Adipocyte (in vitro differentiated cells): ENCODE measurements around the gene INSL3.
A peak's percentile ranks its signal among the peaks of the same experiment; 100 is the strongest.

Experiments used
- DNase-seq: peaks from one replicate; pipeline ENCODE4 v3.0.0-alpha.2; 2015; ENCODE audit warnings: low read depth
- H3K27me3 ChIP-seq: replicated peaks from 2 replicates; pipeline ENCODE4 v1.7.0; 2013; ENCODE audit warnings: mild to moderate bottlenecking, low read length, moderate library complexity; ENCODE audit not compliant: control insufficient read depth, insufficient read depth
- H3K36me3 ChIP-seq: 2 replicates; pipeline ENCODE4 v1.7.0; 2013; ENCODE audit warnings: low read length, mild to moderate bottlenecking, moderate library complexity; ENCODE audit not compliant: control insufficient read depth, insufficient read depth, severe bottlenecking
- H3K4me1 ChIP-seq: 2 replicates; pipeline ENCODE4 v1.7.0; 2013; ENCODE audit warnings: mild to moderate bottlenecking, low read length, moderate library complexity; ENCODE audit not compliant: control insufficient read depth, insufficient read depth
- H3K4me3 ChIP-seq: 2 replicates; pipeline ENCODE4 v1.7.0; 2013; ENCODE audit warnings: mild to moderate bottlenecking, low read length, moderate library complexity
- H3K9ac ChIP-seq: 2 replicates; pipeline ENCODE4 v1.7.0; 2013; ENCODE audit warnings: mild to moderate bottlenecking, low read length, moderate library complexity
- H3K9me3 ChIP-seq: 2 replicates; pipeline ENCODE4 v1.7.0; 2013; ENCODE audit warnings: mild to moderate bottlenecking, low read length, moderate library complexity; ENCODE audit not compliant: control insufficient read depth

Gene INSL3

GRCh38 chr19:17842663-17843291 lies 21.5 kb upstream of the INSL3 start:
- no peaks in the 10 kb centered on the region for H3K9me3 ChIP-seq
- peaks cover 10% of the 10 kb centered on the region for H3K4me1 ChIP-seq
- no peak for DNase-seq
- H3K4me3 ChIP-seq, result peak overlapping the region; percentile 58
- peak overlapping the region; percentile 49 for H3K9ac ChIP-seq
- peaks cover 4% of the 10 kb centered on the region for H3K36me3 ChIP-seq
- peaks cover 7% of the 10 kb centered on the region for H3K27me3 ChIP-seq

DNA sequence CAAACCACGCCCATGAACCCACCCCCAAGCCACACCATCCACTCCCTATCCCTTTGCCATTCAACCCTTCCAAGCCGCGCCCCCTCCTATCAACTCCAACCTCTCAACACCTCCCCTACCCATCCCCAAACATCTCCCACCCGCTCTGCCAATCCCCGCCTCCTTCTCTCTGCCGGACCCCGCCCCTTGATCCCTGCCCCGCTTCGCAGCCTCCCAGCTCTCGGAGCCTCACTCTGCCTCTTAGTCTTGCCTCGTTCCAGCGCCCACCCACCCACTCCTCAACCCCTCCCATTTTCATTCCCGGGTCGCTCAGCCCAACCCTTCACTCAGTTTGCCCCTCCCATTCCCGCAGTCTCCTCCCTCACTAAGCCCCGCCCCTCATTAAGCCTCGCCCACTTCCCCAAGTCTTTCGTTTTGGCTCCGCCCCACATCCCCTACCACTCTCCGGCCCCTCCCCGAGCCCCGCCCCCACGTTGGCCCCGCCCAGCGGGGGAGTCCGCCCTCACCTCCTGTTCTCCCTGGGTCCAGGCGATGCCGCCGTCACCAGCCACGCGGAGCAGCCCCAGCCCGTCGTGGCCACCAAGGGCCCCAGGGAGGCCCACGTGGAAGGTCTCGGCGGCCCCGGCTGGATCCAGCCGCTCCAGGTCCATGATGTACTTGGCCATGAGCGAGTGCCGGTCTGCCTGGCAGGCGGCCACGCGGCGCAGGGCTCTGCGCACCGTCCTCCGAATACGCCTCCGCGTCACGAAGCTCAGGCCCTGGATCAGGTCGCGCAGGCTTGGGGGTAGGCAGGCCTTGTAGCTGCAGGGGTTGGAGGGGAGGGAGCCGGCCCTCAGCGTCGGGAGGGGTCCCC lies 20.7 kb upstream of the INSL3 start:
- peaks cover 10% of the 10 kb centered on the region for H3K4me1 ChIP-seq
- peak overlapping the region; percentile 49 for H3K9ac ChIP-seq
- peaks cover 6% of the 10 kb centered on the region for H3K36me3 ChIP-seq
- peak overlapping the region; percentile 58 for H3K4me3 ChIP-seq
- peak; percentile 56 for DNase-seq
- H3K9me3 ChIP-seq, result no peaks in the 10 kb centered on the region
- peaks cover 7% of the 10 kb centered on the region for H3K27me3 ChIP-seq

- Histone ChIP-seq H3K4me1 (peaks cover 10% of the 10 kb centered on the region), H3K9me3 (no peaks in the 10 kb centered on the region), H3K36me3 (peaks cover 6% of the 10 kb centered on the region), H3K9ac (no peak overlapping the region), H3K27me3 (peaks cover 7% of the 10 kb centered on the region), H3K4me3 (no peak overlapping the region)
- DNase-seq, result no peak
Measured at GRCh38 chr19:17841371-17841809, 20.1 kb upstream of the INSL3 start.

DNA sequence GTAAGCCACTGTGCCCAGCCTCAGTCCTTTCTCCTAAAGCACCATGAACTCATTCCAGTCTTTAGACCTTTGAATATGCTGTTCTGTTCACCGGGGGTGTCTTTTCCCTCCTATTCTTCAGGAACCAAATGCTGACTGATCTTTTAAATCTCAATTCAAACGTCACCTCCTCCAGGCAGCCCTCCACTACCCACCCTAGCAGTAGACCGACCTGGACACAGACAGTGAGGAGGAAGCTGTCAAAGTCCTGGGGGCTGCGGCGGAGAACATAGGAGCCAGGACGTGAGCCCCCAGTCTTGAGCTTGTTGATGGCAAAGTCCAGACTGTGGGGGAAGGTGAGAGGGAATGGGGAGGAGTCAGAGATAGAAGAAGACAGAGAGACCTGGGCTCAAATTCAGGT lies 18.7 kb upstream of the INSL3 start:
- H3K9me3 ChIP-seq, result no peaks in the 10 kb centered on the region
- peaks cover 10% of the 10 kb centered on the region for H3K4me1 ChIP-seq
- no peak overlapping the region for H3K4me3 ChIP-seq
- no peak for DNase-seq
- peaks cover 7% of the 10 kb centered on the region for H3K27me3 ChIP-seq
- H3K9ac ChIP-seq, result no peak overlapping the region
- peaks cover 6% of the 10 kb centered on the region for H3K36me3 ChIP-seq

DNA sequence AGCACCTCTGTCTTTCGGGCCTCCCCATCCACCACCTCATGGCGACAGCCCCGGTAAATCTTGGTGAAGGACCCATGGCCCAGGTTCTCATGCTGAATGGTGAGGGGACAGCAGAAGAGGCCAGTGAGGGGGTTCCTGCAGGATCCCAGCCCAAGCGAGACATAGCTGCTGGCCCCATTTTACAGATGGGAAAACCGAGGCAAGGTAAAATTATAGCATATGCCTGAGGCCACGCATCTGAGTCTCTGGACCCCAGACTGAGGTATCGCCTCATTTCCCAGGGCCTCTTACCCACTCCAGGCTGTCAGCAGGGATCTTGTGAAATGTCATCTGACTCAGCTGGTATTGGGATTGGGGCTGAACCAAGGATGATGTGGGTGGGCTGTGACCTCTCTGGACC lies 16.7 kb upstream of the INSL3 start:
- Histone ChIP-seq H3K9ac (no peak overlapping the region), H3K4me1 (peaks cover 10% of the 10 kb centered on the region), H3K4me3 (no peak overlapping the region), H3K27me3 (peaks cover 7% of the 10 kb centered on the region), H3K9me3 (no peaks in the 10 kb centered on the region), H3K36me3 (peaks cover 6% of the 10 kb centered on the region)
- no peak for DNase-seq

GRCh38 chr19:17836530-17836929 lies 15.2 kb upstream of the INSL3 start:
- no peak overlapping the region for H3K4me3 ChIP-seq
- H3K36me3 ChIP-seq, result peaks cover 11% of the 10 kb centered on the region
- H3K4me1 ChIP-seq, result peaks cover 5% of the 10 kb centered on the region
- no peak overlapping the region for H3K9ac ChIP-seq
- H3K27me3 ChIP-seq, result peaks cover 7% of the 10 kb centered on the region
- H3K9me3 ChIP-seq, result no peaks in the 10 kb centered on the region
- no peak for DNase-seq

DNA sequence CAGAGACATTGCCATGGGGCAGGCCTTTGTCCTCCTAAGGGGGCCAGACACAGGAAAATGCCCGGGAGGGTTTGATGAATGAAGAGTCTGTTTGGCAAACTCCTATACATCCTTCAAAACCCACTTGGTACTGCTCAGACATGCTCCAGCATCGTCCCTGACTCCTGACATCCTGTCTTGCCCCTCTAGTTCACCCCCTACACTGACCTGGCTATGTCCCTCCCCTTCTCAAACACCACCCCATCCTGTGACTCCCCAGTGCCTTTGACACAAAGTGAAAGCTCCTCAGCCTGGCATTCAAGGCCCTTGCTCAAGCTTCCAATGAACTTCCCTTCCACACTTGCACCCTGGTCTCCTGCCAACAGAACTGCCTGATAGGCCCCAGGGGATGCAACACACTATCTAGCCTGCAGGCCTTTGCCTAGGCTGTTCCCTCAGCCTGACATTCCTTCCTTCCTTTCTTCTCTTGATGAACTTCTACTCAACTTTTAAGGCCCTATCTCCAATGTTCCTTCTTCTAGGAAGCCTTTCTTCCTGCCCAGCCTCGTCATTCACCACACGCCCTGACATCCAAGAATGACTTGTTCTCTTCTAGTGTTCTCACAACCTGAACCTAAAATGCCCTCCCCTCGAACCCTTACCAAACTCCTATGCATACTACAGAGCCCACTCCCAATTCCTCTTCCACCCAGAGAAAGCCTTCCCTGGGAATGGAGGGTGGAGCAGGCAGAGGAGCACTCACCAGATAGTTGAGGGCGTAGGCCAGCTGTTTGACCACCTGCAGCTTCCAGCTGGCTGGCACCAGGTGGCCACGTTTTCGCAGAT lies 14.1 kb upstream of the INSL3 start:
- Histone ChIP-seq H3K27me3 (peaks cover 2% of the 10 kb centered on the region), H3K9me3 (no peaks in the 10 kb centered on the region), H3K36me3 (peaks cover 11% of the 10 kb centered on the region), H3K9ac (no peak overlapping the region), H3K4me1 (peaks cover 4% of the 10 kb centered on the region), H3K4me3 (no peak overlapping the region)
- no peak for DNase-seq

- Histone ChIP-seq H3K4me1 (peaks cover 4% of the 10 kb centered on the region), H3K27me3 (peaks cover 4% of the 10 kb centered on the region), H3K4me3 (no peak overlapping the region), H3K36me3 (peaks cover 11% of the 10 kb centered on the region), H3K9ac (no peak overlapping the region), H3K9me3 (no peaks in the 10 kb centered on the region)
- no peak for DNase-seq
Measured at GRCh38 chr19:17834350-17835181, 13.2 kb upstream of the INSL3 start.

- no peaks in the 10 kb centered on the region for H3K9me3 ChIP-seq
- no peak overlapping the region for H3K4me3 ChIP-seq
- no peaks in the 10 kb centered on the region for H3K4me1 ChIP-seq
- peaks cover 4% of the 10 kb centered on the region for H3K27me3 ChIP-seq
- peaks cover 5% of the 10 kb centered on the region for H3K36me3 ChIP-seq
- no peak overlapping the region for H3K9ac ChIP-seq
- no peak for DNase-seq
Measured at GRCh38 chr19:17832443-17833208, 11.3 kb upstream of the INSL3 start.

GRCh38 chr19:17831419-17831888 lies 10.1 kb upstream of the INSL3 start:
- Histone ChIP-seq H3K9me3 (no peaks in the 10 kb centered on the region), H3K27me3 (peaks cover 4% of the 10 kb centered on the region), H3K4me1 (no peaks in the 10 kb centered on the region), H3K4me3 (no peak overlapping the region), H3K36me3 (peaks cover 4% of the 10 kb centered on the region), H3K9ac (no peak overlapping the region)
- no peak for DNase-seq
